ENCODE results near the gene HORMAD2.

Gene HORMAD2

GRCh38 chr22:30169002-30169401 lies 88.7 kb downstream of the HORMAD2 start:
- TF ChIP-seq HDGF (IDR thresholded peaks at IDR 0.05; ENCODE audit: borderline replicate concordance), result no peak
- TF ChIP-seq SP1 (IDR thresholded peaks at IDR 0.05), result no peak
- TF ChIP-seq PKNOX1 (IDR thresholded peaks at IDR 0.05), result no peak
- no peak for TF ChIP-seq FOXK2 (IDR thresholded peaks at IDR 0.05)
- no peak for TF ChIP-seq ELF4 (IDR thresholded peaks at IDR 0.05)
- TF ChIP-seq BHLHE40 (IDR thresholded peaks at IDR 0.05; ENCODE audit: borderline replicate concordance), result no peak
- no peak for TF ChIP-seq LEF1 (IDR thresholded peaks at IDR 0.05; ENCODE audit: borderline replicate concordance)
- no peak for TF ChIP-seq CTBP1 (IDR thresholded peaks at IDR 0.05; ENCODE audit: borderline replicate concordance)
- TF ChIP-seq ARNT (IDR thresholded peaks at IDR 0.05), result no peak
- no peak for TF ChIP-seq TARDBP (IDR thresholded peaks at IDR 0.05)
- no peak for TF ChIP-seq SUZ12 (IDR thresholded peaks at IDR 0.05)
- TF ChIP-seq FOXM1 (IDR thresholded peaks at IDR 0.05; ENCODE audit: borderline replicate concordance), result no peak
- TF ChIP-seq ZNF384 (IDR thresholded peaks at IDR 0.05), result no peak
- no peak for TF ChIP-seq NFRKB (IDR thresholded peaks at IDR 0.05)
- POLR2A ChIA-PET, result no interaction called here
- no peak for DNase-seq (ENCODE audit: extremely low spot score)
- CTCF ChIA-PET, result no interaction called here

GRCh38 chr22:30170129-30170528 lies 89.9 kb downstream of the HORMAD2 start:
- ChIA-PET CTCF (no interaction called here), POLR2A (no interaction called here)
- no peak for DNase-seq (ENCODE audit: extremely low spot score)
- TF ChIP-seq NFRKB (IDR thresholded peaks at IDR 0.05) (no peak), FOXM1 (IDR thresholded peaks at IDR 0.05; ENCODE audit: borderline replicate concordance) (no peak), ARNT (IDR thresholded peaks at IDR 0.05) (no peak), ELF4 (IDR thresholded peaks at IDR 0.05) (no peak), PKNOX1 (IDR thresholded peaks at IDR 0.05) (no peak), FOXK2 (IDR thresholded peaks at IDR 0.05) (no peak), SP1 (IDR thresholded peaks at IDR 0.05) (no peak), CTBP1 (IDR thresholded peaks at IDR 0.05; ENCODE audit: borderline replicate concordance) (no peak), BHLHE40 (IDR thresholded peaks at IDR 0.05; ENCODE audit: borderline replicate concordance) (no peak), TARDBP (IDR thresholded peaks at IDR 0.05) (no peak), L3MBTL2 (conservative IDR thresholded peaks at IDR 0.05) (no peak), SUZ12 (IDR thresholded peaks at IDR 0.05) (no peak), ZNF384 (IDR thresholded peaks at IDR 0.05) (no peak), FOXA1 (IDR thresholded peaks at IDR 0.05) (no peak)

GRCh38 chr22:30171008-30171407 lies 90.7 kb downstream of the HORMAD2 start:
- no peak for DNase-seq (ENCODE audit: extremely low spot score)
- POLR2A ChIA-PET, result no interaction called here
- TF ChIP-seq TARDBP (IDR thresholded peaks at IDR 0.05) (no peak), SP1 (IDR thresholded peaks at IDR 0.05) (no peak), HDGF (IDR thresholded peaks at IDR 0.05; ENCODE audit: borderline replicate concordance) (no peak), ELF4 (IDR thresholded peaks at IDR 0.05) (no peak), L3MBTL2 (conservative IDR thresholded peaks at IDR 0.05) (no peak)
- CTCF ChIA-PET, result no interaction called here

- CTCF ChIA-PET, result interaction anchor here (0.5 to 0.7 kb wide), 2 partner anchors 355 to 483 kb away, joined by 4 read pairs; no protein-coding TSS in a partner anchor
- POLR2A ChIA-PET, result no interaction called here
- DNase-seq (ENCODE audit: extremely low spot score), result no peak
- TF ChIP-seq TARDBP (IDR thresholded peaks at IDR 0.05) (no peak), BHLHE40 (IDR thresholded peaks at IDR 0.05; ENCODE audit: borderline replicate concordance) (no peak), SP1 (IDR thresholded peaks at IDR 0.05) (no peak), PKNOX1 (IDR thresholded peaks at IDR 0.05) (no peak), L3MBTL2 (conservative IDR thresholded peaks at IDR 0.05) (no peak), ARNT (IDR thresholded peaks at IDR 0.05) (no peak), NFRKB (IDR thresholded peaks at IDR 0.05) (no peak), FOXK2 (IDR thresholded peaks at IDR 0.05) (no peak), FOXM1 (IDR thresholded peaks at IDR 0.05; ENCODE audit: borderline replicate concordance) (no peak), LEF1 (IDR thresholded peaks at IDR 0.05; ENCODE audit: borderline replicate concordance) (no peak), SUZ12 (IDR thresholded peaks at IDR 0.05) (no peak), ZNF384 (IDR thresholded peaks at IDR 0.05) (no peak), FOXA1 (IDR thresholded peaks at IDR 0.05) (no peak), HDGF (IDR thresholded peaks at IDR 0.05; ENCODE audit: borderline replicate concordance) (no peak), ELF4 (IDR thresholded peaks at IDR 0.05) (no peak), CTBP1 (IDR thresholded peaks at IDR 0.05; ENCODE audit: borderline replicate concordance) (no peak)
Measured at GRCh38 chr22:30175690-30176288, 95.5 kb downstream of the HORMAD2 start.

GRCh38 chr22:30176431-30176830 lies 96.2 kb downstream of the HORMAD2 start:
- ChIA-PET CTCF (no interaction called here), POLR2A (no interaction called here)
- TF ChIP-seq ELF4 (IDR thresholded peaks at IDR 0.05) (no peak), ARNT (IDR thresholded peaks at IDR 0.05) (no peak), FOXM1 (IDR thresholded peaks at IDR 0.05; ENCODE audit: borderline replicate concordance) (no peak), PKNOX1 (IDR thresholded peaks at IDR 0.05) (no peak), L3MBTL2 (conservative IDR thresholded peaks at IDR 0.05) (no peak), ZNF384 (IDR thresholded peaks at IDR 0.05) (no peak), FOXA1 (IDR thresholded peaks at IDR 0.05) (no peak), BHLHE40 (IDR thresholded peaks at IDR 0.05; ENCODE audit: borderline replicate concordance) (no peak), LEF1 (IDR thresholded peaks at IDR 0.05; ENCODE audit: borderline replicate concordance) (no peak), NFRKB (IDR thresholded peaks at IDR 0.05) (no peak), SP1 (IDR thresholded peaks at IDR 0.05) (no peak), HDGF (IDR thresholded peaks at IDR 0.05; ENCODE audit: borderline replicate concordance) (no peak)
- DNase-seq (ENCODE audit: extremely low spot score), result no peak
